Stimulated activated CD4-positive, alpha-beta T cell treated with anti-CD3 and anti-CD28 coated beads, Interleukin-2, amount 100 ng/mL, for 4 hours (primary cell): ENCODE results near the gene NAA60.

Experiments
- DNase-seq: peaks from one replicate; pipeline ENCODE4 v3.0.0-alpha.2; 2020; ENCODE audit warnings: low read depth

The NAA60 gene

GRCh38 chr16:3443108-3444031 is at the start of gene NAA60, which contains the start of gene ZNF597:
TSS of gene NAA60 (plus strand) at chr16:3443680. CDS start at chr16:3476228, 32,548 bp downstream.
TSS of gene ZNF597 (minus strand) at chr16:3443504. CDS start at chr16:3443153, 351 bp downstream.
- peak; percentile 67 for DNase-seq

DNA sequence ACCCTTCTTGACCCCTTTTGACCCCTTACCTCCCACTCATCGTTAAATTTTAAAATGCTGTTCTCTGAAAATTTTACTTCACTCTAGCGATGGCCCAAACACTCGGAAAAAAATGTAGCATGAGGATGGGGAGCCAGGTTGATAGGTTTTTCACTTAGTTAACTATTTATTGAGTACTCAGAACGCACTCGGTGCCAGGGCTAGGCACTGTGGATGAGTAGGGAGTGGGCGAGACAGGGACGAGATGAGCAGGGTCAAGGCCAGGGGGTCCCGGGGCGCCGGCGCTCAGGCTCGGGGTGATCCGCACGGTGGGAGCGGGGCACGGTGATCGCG is 43.1 kb upstream of the NAA60 start:
- DNase-seq = no peak

DNA sequence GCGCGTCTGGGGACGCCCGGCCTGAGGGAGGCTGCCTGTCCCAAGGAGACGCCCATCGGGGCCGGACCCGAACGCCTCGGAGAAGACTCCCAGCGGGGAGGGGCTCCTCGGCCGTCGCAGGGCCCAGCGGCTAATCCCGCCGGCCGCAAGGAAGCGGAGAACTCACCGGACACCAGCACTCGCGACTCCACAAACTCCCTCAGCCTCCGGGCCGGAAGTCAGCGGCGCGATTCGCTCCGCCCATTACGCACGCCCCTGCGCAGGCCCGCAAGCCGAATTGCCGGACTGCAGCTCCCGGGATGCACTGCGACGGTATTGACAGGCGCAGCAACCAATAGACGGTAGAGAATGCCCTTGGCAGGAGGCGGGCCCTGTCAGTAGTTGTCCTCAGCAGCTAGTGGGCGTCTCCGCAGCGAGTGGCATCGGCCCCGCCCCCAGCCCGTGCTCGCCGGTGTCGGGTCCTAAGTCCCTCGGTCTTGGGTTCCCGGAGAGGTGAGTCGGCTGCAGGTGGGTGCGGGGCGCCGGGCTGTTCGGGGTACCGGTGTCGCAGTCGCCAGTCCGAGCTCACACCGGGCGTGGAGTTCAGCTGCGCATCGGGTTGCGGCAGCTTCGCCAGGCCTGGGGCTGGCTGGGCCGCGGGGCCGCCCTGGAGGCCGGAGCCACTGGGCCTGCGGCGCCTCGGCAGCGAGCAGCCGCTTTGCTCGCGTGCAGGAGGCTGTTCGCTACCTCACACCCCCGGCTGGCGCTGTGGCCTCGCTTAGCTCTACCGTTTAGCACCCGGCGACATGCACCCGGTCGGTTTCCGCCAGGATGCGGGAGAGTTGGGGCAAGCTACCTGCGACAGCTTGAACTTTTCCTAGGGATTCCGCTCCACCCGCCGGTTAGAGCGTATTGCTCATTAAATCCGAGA is 42.4 kb upstream of the NAA60 start, which contains the start of the genes ZNF174 and ZSCAN32:
ZNF174 (plus strand) TSS at position 437 of the 910 bp plus-strand sequence. CDS start 790 bp downstream, outside the sequence.
ZSCAN32 (minus strand) TSS at position 226 of the 910 bp plus-strand sequence. CDS start 3,447 bp downstream, outside the sequence.
- DNase-seq = peak; percentile 97

DNA sequence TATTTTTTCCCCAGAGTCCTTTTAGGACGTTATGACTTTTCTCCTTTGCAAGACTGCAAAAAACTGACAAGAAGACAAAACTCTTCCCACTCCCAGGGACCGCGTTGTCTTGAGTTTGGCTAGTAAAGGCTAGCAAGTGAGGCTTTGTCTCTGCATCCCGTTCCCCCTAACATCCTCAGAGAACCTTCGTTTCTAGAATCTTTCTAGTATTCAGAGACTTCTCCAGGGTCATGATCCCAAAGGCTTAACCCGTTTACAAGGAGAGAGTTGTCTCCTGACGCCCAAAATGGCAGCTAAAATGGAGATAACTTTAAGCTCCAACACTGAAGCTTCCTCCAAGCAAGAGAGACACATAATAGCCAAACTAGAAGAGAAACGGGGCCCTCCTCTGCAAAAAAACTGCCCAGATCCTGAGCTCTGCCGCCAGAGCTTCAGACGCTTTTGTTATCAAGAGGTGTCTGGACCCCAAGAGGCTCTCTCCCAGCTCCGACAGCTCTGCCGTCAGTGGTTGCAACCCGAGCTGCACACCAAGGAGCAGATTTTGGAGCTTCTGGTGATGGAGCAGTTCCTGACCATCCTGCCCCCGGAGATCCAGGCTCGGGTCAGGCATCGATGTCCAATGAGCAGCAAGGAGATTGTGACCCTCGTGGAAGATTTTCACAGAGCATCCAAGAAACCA is 41.6 kb upstream of the NAA60 start:
- DNase-seq = no peak

DNA sequence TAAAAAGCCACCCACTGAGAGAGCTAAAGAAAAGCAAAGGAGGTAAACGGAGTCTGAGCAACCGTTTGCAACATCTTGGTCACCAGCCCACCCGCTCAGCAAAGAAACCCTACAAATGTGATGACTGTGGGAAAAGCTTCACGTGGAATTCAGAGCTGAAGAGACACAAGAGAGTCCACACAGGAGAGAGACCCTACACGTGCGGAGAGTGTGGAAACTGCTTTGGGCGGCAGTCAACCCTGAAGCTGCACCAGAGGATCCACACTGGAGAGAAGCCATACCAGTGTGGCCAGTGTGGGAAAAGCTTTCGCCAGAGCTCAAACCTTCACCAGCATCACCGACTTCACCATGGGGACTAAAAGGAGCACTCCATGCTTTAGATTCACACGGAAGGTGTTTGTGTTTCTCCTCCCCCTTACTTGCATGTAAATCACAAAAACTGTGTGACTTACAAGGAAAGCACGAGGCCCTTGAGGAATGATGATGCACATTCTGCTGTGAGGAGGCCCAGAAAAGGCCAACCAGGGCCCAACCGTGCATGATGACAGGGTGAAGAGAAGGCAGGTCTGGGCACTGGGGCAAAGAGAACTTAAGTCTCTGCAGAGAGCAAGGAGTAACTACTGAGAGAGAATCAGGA is 34.8 kb upstream of the NAA60 start:
- DNase-seq = no peak

DNA sequence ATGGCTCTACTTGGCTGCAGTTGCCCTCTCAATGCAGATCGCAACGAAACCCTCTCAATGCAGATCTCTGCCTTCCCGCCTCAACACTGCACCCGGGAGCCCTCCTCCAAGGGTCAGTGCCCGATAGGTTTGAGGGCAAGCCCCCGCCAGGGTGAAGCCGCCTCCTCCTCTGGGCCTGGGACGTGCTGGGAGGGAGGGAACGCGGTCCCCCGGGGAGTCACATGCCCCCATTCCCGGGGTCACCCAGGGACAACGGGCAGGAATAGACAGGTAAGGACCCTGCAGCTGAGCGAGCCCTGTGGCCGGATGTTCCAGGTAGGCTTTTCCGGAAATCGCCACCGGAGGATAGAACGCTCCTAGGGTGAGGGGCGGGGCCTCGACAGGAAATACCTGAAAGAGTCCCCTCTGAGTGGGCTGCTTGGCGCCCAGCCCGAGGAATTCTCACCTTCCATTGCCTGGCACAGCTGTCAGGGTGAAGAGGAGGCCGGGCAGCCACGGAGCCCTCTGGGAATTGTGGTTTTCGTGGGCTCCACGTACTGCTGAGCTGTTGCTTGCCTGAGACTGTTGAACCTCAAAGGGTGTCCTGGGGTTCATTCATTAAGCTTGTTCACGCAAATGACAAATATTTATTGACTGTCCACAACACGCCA is 29.6 kb upstream of the NAA60 start:
- DNase-seq = no peak

DNA sequence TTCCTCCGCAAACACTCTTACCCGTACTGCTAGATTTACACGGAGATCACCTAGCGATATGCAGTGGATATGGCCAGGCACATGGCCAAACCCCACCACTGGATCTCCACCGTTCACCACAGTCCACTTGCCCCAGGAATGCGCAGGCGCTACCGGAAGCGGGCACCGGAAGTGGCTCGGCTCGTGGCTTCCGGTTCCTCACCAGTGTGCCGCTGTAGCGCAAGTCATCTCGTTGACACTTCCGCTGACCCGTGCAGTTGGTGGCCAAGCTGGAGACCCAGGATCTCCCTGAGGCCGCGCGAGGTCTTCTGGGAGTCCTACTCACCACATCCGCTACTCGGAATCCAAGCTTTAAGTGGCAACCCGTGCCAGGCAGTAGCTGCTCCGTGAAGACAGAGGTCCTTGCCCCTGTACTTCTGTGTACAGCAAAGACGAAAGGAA is 11.7 kb upstream of the NAA60 start:
- DNase-seq = peak; percentile 28

- no peak for DNase-seq
These were observed 9.1 kb upstream of the NAA60 start for GRCh38 chr16:3434373-3434772.

- DNase-seq = no peak
These were observed 3.8 kb upstream of the NAA60 start for GRCh38 chr16:3439637-3440036.

DNA sequence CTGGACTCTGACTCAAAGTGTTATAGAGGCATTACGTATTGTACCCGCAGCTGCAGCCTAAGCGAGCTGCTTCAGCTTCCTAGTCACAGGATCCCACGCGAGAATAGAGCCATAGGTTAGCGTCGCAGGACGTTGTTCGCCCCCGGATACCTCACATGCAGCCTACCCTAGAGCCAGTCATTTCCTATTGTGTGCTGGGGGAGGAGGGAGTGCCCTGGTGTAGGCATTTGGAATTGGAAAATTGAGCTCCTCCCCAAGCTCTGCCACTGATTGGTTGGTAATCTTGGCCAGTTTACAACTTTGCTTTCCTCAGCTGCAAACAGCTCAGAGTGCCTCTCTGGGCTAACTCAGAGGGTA is 530 bp downstream of the NAA60 start:
- peak; percentile 32 for DNase-seq

DNA sequence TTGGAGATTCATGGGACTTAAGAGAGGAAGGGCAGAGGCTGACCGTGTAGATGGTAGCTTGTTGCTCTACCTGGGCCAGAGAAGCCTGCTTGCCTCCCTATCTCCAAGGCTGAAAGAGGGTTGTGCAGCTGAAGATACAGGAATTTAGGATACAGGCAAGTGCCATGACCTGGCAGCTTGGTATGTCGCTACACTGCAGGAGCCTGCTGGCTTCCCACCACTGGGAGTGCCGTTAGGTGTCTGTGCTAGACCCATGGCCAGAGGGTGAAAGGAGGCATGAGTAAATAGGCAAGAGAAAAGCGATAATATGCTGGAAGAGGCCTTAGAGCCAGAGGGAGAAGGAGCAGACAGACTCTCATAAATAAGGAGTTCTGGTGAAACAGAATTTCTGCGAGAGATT is 10.6 kb downstream of the NAA60 start:
- DNase-seq = no peak

GRCh38 chr16:3454631-3455147 is 11.2 kb downstream of the NAA60 start:
- DNase-seq = no peak

DNA sequence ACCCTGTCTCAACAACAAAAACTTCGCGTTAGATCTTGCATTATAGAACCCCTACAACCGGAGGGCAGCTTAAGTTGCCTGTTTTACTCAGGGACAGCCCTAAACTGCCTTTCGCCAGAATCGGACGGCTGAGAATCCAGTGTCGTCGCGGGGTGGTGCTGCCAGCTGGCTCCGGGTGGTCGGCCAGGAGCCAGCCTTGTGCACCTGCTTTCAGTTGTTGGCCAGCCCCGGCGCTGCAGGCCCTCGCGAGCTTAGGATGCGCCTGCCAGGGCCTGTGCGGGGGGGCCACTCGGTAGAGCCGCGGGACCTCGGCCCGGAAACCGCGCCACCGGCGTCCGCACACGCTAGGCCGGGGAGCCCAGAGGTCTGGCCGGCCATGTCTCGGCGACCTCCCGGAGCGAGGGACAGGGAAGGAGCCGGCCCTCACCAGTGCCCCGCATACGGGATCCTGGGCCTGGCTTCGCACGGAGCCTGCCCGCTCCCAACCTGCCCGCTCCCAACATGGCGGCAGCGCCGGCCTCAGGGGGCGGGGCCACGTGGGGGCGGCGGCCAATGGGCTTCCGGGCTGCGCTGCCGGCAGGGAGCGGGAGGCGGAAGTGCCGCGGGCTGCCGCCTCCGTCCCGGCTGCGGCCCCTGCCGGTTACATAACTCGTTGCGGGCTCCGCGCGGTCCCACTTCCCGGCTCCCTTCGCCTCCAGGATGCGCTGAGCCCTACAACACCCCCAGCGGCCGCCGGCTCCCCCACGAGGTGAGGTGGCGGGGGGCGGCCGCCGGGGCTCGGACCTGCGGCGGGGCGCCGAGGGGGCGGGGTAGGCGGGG is 14.2 kb downstream of the NAA60 start:
- DNase-seq = peak; percentile 86

- DNase-seq = no peak
These were observed 14.9 kb downstream of the NAA60 start for GRCh38 chr16:3458278-3458851.

DNA sequence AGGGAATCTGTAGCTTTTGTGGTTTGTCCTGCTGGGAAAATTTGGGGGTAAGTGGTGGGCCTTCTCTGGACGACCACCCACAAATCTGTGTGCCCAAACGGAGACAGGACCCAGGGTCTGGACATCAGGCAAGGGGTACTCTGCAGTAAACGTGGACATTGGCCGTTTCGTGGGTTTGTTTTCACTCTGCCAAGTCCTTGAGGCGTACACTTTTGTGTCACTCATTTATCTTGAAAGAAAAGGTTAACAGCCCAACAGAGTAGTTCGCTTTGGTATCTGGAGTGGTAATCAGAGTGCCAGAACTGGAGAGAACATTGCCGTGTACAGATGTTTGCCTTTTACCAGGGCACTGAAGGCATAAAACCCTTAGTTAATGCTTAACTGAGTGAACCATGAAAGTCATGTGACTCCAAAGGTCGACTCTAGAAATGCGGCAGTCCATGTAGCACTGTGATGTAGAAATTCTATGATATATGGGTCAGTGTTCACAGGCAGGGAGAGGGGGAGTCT is 15.4 kb downstream of the NAA60 start:
- no peak for DNase-seq

DNA sequence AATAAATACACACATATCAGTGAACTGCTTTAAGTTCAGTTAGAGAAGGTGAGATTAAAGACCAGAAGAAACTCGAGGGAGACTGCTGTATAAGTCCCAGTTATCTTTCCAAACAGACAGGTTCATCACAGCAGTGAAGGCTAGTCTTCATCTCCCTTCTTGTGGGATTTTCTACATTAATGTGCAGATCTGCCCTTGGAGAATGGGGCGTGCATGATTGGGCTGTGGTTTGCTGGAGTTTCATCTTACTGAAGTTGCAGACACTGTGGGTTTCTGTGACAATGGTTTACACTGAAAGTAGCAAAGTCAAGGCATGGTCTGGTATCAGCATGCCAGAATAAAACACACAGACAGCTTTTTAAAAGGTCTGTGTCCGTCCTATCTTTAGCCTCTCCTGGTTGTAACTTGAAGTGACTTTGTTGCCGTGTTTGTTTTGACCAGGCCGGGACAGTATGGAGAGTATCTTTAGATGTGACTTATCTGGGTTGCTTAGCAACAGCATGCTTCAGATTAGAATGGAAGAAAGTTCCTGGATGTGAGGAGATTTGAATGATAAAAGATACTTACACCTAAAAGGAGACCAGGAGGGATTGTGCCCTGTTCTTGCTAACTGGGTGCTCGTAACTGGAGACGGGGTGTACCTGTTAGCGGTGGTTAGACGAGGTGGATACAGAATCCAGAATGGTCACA is 16.1 kb downstream of the NAA60 start:
- DNase-seq = no peak

DNA sequence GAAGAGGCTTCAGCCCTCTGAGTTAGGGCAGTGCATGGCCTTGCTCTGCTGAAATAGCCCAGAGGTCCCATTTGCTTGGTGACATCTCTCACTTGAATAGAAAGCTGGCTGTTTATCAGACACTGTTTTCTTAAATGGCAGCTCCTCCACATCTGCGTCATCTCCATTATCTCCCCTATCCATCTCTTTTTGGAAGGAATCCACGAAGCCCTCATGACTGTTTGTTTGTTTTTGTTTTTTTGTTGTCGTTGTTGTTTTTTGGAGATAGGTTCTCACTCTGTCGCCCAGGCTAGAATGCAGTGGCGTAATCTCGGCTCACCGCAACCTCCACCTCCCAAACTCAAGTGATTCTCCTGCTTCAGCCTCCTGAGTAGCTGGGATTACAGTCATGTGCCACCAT is 16.6 kb downstream of the NAA60 start:
- DNase-seq = no peak

- no peak for DNase-seq
These were observed 17.1 kb downstream of the NAA60 start for GRCh38 chr16:3460585-3460984.

- DNase-seq = no peak
These were observed 17.7 kb downstream of the NAA60 start for GRCh38 chr16:3461151-3461550.
